CMK (cell line): Measurements from ENCODE around the gene C5orf46.

Experiments used
- DNase-seq: peaks from one replicate; pipeline ENCODE4 v3.0.0-alpha.2; 2010; ENCODE audit warnings: low read depth

Gene C5orf46

GRCh38 chr5:147857302-147858129 is 48.8 kb downstream of the C5orf46 start:
- peak; percentile 29 for DNase-seq

GRCh38 chr5:147856801-147857200 is 49.5 kb downstream of the C5orf46 start:
- no peak for DNase-seq

GRCh38 chr5:147855774-147856069 is 50.6 kb downstream of the C5orf46 start:
- no peak for DNase-seq

GRCh38 chr5:147854894-147855773 is 51.2 kb downstream of the C5orf46 start:
- DNase-seq = no peak

- no peak for DNase-seq
Observed at GRCh38 chr5:147854331-147854730, 52.0 kb downstream of the C5orf46 start.

GRCh38 chr5:147853372-147853987 is 52.9 kb downstream of the C5orf46 start:
- no peak for DNase-seq

- no peak for DNase-seq
Observed at GRCh38 chr5:147852365-147852764, 54.0 kb downstream of the C5orf46 start.

GRCh38 chr5:147851578-147851977 is 54.8 kb downstream of the C5orf46 start:
- DNase-seq = no peak

- no peak for DNase-seq
Observed at GRCh38 chr5:147849226-147849625, 57.1 kb downstream of the C5orf46 start.

GRCh38 chr5:147845618-147846017 is 60.7 kb downstream of the C5orf46 start:
- no peak for DNase-seq

GRCh38 chr5:147844846-147845245 is 61.5 kb downstream of the C5orf46 start:
- no peak for DNase-seq

GRCh38 chr5:147842869-147843268 is 63.5 kb downstream of the C5orf46 start:
- no peak for DNase-seq
